ENCODE results near the gene FBXW11.
"Not testable (repeated sequence)": the region's sequence is repeated elsewhere in the genome, so short reads cannot be mapped to it uniquely, and the experiment has no call there.

The FBXW11 gene

GRCh38 chr5:171956314-171956713, 50.1 kb downstream of the FBXW11 start:
- in situ Hi-C loops (cut with HindIII; ENCODE audit: low sequenced_read_pairs): no loop called here

- in situ Hi-C loops (cut with HindIII; ENCODE audit: low sequenced_read_pairs): no loop called here
Measured at GRCh38 chr5:171955761-171956160, 50.7 kb downstream of the FBXW11 start.

GRCh38 chr5:171954721-171955120, 51.7 kb downstream of the FBXW11 start:
- in situ Hi-C loops (cut with HindIII; ENCODE audit: low sequenced_read_pairs): no loop called here

- in situ Hi-C loops (cut with HindIII; ENCODE audit: low sequenced_read_pairs): no loop called here
Measured at GRCh38 chr5:171953860-171954701, 52.4 kb downstream of the FBXW11 start.

GRCh38 chr5:171952021-171952420, 54.4 kb downstream of the FBXW11 start:
- in situ Hi-C loops (cut with HindIII; ENCODE audit: low sequenced_read_pairs): no loop called here

GRCh38 chr5:171951218-171951617, 55.2 kb downstream of the FBXW11 start:
- in situ Hi-C loops (cut with HindIII; ENCODE audit: low sequenced_read_pairs): no loop called here

- in situ Hi-C loops (cut with HindIII; ENCODE audit: low sequenced_read_pairs): no loop called here
Measured at GRCh38 chr5:171946000-171946781, 60.2 kb downstream of the FBXW11 start.

GRCh38 chr5:171945476-171945875, 61.0 kb downstream of the FBXW11 start:
- in situ Hi-C loops (cut with HindIII; ENCODE audit: low sequenced_read_pairs): no loop called here

- in situ Hi-C loops (cut with HindIII; ENCODE audit: low sequenced_read_pairs): no loop called here
Measured at GRCh38 chr5:171945066-171945465, 61.4 kb downstream of the FBXW11 start.

- in situ Hi-C loops (cut with HindIII; ENCODE audit: low sequenced_read_pairs): not testable (repeated sequence)
Measured at GRCh38 chr5:171942112-171942516, 64.3 kb downstream of the FBXW11 start.

GRCh38 chr5:171941675-171942074, 64.8 kb downstream of the FBXW11 start:
- in situ Hi-C loops (cut with HindIII; ENCODE audit: low sequenced_read_pairs): not testable (repeated sequence)

- in situ Hi-C loops (cut with HindIII; ENCODE audit: low sequenced_read_pairs): not testable (repeated sequence)
Measured at GRCh38 chr5:171941275-171941674, 65.2 kb downstream of the FBXW11 start.

GRCh38 chr5:171939951-171940350, 66.5 kb downstream of the FBXW11 start:
- in situ Hi-C loops (cut with HindIII; ENCODE audit: low sequenced_read_pairs): no loop called here

- in situ Hi-C loops (cut with HindIII; ENCODE audit: low sequenced_read_pairs): no loop called here
Measured at GRCh38 chr5:171938358-171938757, 68.1 kb downstream of the FBXW11 start.

- in situ Hi-C loops (cut with HindIII; ENCODE audit: low sequenced_read_pairs): no loop called here
Measured at GRCh38 chr5:171937351-171937750, 69.1 kb downstream of the FBXW11 start.

- in situ Hi-C loops (cut with HindIII; ENCODE audit: low sequenced_read_pairs): no loop called here
Measured at GRCh38 chr5:171934586-171934985, 71.9 kb downstream of the FBXW11 start.

GRCh38 chr5:171931163-171931562, 75.3 kb downstream of the FBXW11 start:
- in situ Hi-C loops (cut with HindIII; ENCODE audit: low sequenced_read_pairs): no loop called here

- in situ Hi-C loops (cut with HindIII; ENCODE audit: low sequenced_read_pairs): no loop called here
Measured at GRCh38 chr5:171927345-171927941, 79.0 kb downstream of the FBXW11 start.

- in situ Hi-C loops (cut with HindIII; ENCODE audit: low sequenced_read_pairs): no loop called here
Measured at GRCh38 chr5:171926311-171926710, 80.1 kb downstream of the FBXW11 start.

GRCh38 chr5:171924493-171925122, 81.8 kb downstream of the FBXW11 start:
- in situ Hi-C loops (cut with HindIII; ENCODE audit: low sequenced_read_pairs): no loop called here

GRCh38 chr5:171920765-171921391, 85.6 kb downstream of the FBXW11 start:
- in situ Hi-C loops (cut with HindIII; ENCODE audit: low sequenced_read_pairs): no loop called here

Measured in endothelial cell of hepatic sinusoid (primary cell).